Activated CD8-positive, alpha-beta T cell treated with anti-CD3 and anti-CD28 coated beads for 36 hours (primary cell): Measurements from ENCODE around the gene TACO1. TPM values are rescaled to one million over a fixed set of nuclear protein-coding genes. Genes with fewer than 3 reads are reported as not detected.

ENCODE experiments used
- ATAC-seq: fragments of 200-7000 bp; cut with Tn5 transposase; one replicate; pipeline ENCODE4 v1.10.0; 2021; ENCODE audit warnings: mild to moderate bottlenecking, moderate library complexity
- CTCF ChIA-PET: fragments of 350-600 bp; sonication (Branson Sonifier 250); formaldehyde crosslinking; loops from one replicate; lab custom pipeline; 2021; ENCODE audit warnings: antibody characterized with exemption; lab: Charles Lee
- POLR2A ChIA-PET: fragments of 350-600 bp; sonication (Branson Sonifier 250); formaldehyde crosslinking; loops from one replicate; lab custom pipeline; 2021; ENCODE audit warnings: antibody characterized with exemption; lab: Charles Lee
- DNase-seq: peaks from one replicate; pipeline ENCODE4 v3.0.0-alpha.2; 2020
- H3K27ac Mint-ChIP-seq: one replicate; pipeline ENCODE4 v1.8.0; 2021; ENCODE audit warnings: mild to moderate bottlenecking, mixed read lengths
- H3K27me3 Mint-ChIP-seq: one replicate; pipeline ENCODE4 v1.8.0; 2021; ENCODE audit warnings: mixed read lengths
- H3K36me3 Mint-ChIP-seq: one replicate; pipeline ENCODE4 v1.8.0; 2021; ENCODE audit warnings: low read depth, mixed read lengths
- H3K4me1 Mint-ChIP-seq: one replicate; pipeline ENCODE4 v1.8.0; 2021; ENCODE audit warnings: low read depth, mixed read lengths
- H3K4me3 Mint-ChIP-seq: one replicate; pipeline ENCODE4 v1.8.0; 2021; ENCODE audit warnings: mild to moderate bottlenecking, moderate library complexity, mixed read lengths
- H3K9me3 Mint-ChIP-seq: one replicate; pipeline ENCODE4 v1.8.0; 2021; ENCODE audit warnings: mixed read lengths
- CTCF ChIP-seq: fragments of 200-600 bp; IDR thresholded peaks from one replicate; pipeline ENCODE4 v1.8.0; 2022; ENCODE audit warnings: antibody characterized with exemption, mild to moderate bottlenecking
- intact Hi-C: fragments of 100-400 bp; cut with micrococcal nuclease; formaldehyde crosslinking; loops from one replicate; pipeline ENCODE4 v1.10.0; 2022
- total RNA-seq, 2 experiments: library from RNA; stranded (reverse); gene quantifications; one replicate each; pipeline ENCODE4 v1.2.3, GENCODE V29; 2021

The TACO1 gene
- total RNA-seq, 2 experiments from 2014 or later = 27.0 to 30.4 TPM

GRCh38 chr17:63634816-63635215 lies 34.1 kb downstream of the TACO1 start:
- no peak for TF ChIP-seq CTCF
- Mint-ChIP-seq H3K9me3 (no peaks in the 10 kb centered on the region), H3K27me3 (no peaks in the 10 kb centered on the region), H3K36me3 (peaks cover 12% of the 10 kb centered on the region), H3K27ac (no peak overlapping the region), H3K4me3 (no peak overlapping the region), H3K4me1 (peaks cover 22% of the 10 kb centered on the region)
- ChIA-PET POLR2A (interaction anchor here (0.9 to 1.2 kb wide), 2 partner anchors 9 to 12 kb away, joined by 3 read pairs; no protein-coding TSS in a partner anchor), CTCF (interaction anchor here (0.8 to 1.7 kb wide), 4 partner anchors 10 to 209 kb away, joined by 3 to 7 read pairs (median 4); no protein-coding TSS in a partner anchor)
- no peak for DNase-seq
- no peak for ATAC-seq
- intact Hi-C loops = no loop called here

GRCh38 chr17:63635290-63635689 lies 34.6 kb downstream of the TACO1 start:
- intact Hi-C loops = no loop called here
- POLR2A ChIA-PET = interaction anchor here (1.2 kb wide), 1 partner anchor 12 kb away, joined by 3 read pairs; no protein-coding TSS in a partner anchor
- no peak overlapping the region for H3K4me3 Mint-ChIP-seq
- no peak overlapping the region for H3K27ac Mint-ChIP-seq
- no peak for TF ChIP-seq CTCF
- H3K36me3 Mint-ChIP-seq = peaks cover 12% of the 10 kb centered on the region
- H3K9me3 Mint-ChIP-seq = no peaks in the 10 kb centered on the region
- no peak for ATAC-seq
- H3K4me1 Mint-ChIP-seq = peaks cover 21% of the 10 kb centered on the region
- CTCF ChIA-PET = interaction anchor here (0.8 to 1.7 kb wide), 4 partner anchors 11 to 209 kb away, joined by 3 to 7 read pairs (median 4); no protein-coding TSS in a partner anchor
- DNase-seq = no peak
- no peaks in the 10 kb centered on the region for H3K27me3 Mint-ChIP-seq

- Mint-ChIP-seq H3K9me3 (no peaks in the 10 kb centered on the region), H3K27me3 (no peaks in the 10 kb centered on the region), H3K27ac (no peak overlapping the region), H3K4me3 (no peak overlapping the region), H3K36me3 (peaks cover 12% of the 10 kb centered on the region), H3K4me1 (peaks cover 21% of the 10 kb centered on the region)
- DNase-seq (no peak), ATAC-seq (no peak)
- intact Hi-C loops = no loop called here
- CTCF ChIA-PET = interaction anchor here (0.9 to 1.7 kb wide), 3 partner anchors 11 to 210 kb away, joined by 3 to 7 read pairs (median 6); no protein-coding TSS in a partner anchor
- TF ChIP-seq CTCF = no peak
- POLR2A ChIA-PET = interaction anchor here (1.1 to 1.4 kb wide), 3 partner anchors 10 to 30 kb away, joined by 3 to 4 read pairs (median 3); no protein-coding TSS in a partner anchor
These were observed 35.1 kb downstream of the TACO1 start for GRCh38 chr17:63635787-63636186.

- CTCF ChIA-PET = interaction anchor here (0.8 to 3.9 kb wide), 3 partner anchors 12 to 214 kb away, joined by 3 to 16 read pairs (median 3); no protein-coding TSS in a partner anchor
- POLR2A ChIA-PET = interaction anchor here (0.8 to 1.1 kb wide), 2 partner anchors 9 to 134 kb away, joined by 3 to 4 read pairs; partner anchors contain the start of genes CCDC47 and DDX42
- ATAC-seq (no peak), DNase-seq (no peak)
- intact Hi-C loops = no loop called here
- Mint-ChIP-seq H3K4me1 (peaks cover 15% of the 10 kb centered on the region), H3K36me3 (peaks cover 11% of the 10 kb centered on the region), H3K27me3 (no peaks in the 10 kb centered on the region), H3K9me3 (no peaks in the 10 kb centered on the region), H3K4me3 (no peak overlapping the region), H3K27ac (peak overlapping the region; percentile 23)
- TF ChIP-seq CTCF = no peak
These were observed 38.4 kb downstream of the TACO1 start for GRCh38 chr17:63639125-63639524.

- Mint-ChIP-seq H3K9me3 (no peaks in the 10 kb centered on the region), H3K4me1 (peaks cover 12% of the 10 kb centered on the region), H3K27ac (no peak overlapping the region), H3K4me3 (no peak overlapping the region), H3K27me3 (no peaks in the 10 kb centered on the region), H3K36me3 (peaks cover 6% of the 10 kb centered on the region)
- ChIA-PET POLR2A (interaction anchor here (1.1 kb wide), 1 partner anchor 134 kb away, joined by 4 read pairs; the partner anchor contains the start of genes CCDC47 and DDX42), CTCF (interaction anchor here (0.9 to 3.9 kb wide), 3 partner anchors 13 to 190 kb away, joined by 3 to 16 read pairs (median 3); no protein-coding TSS in a partner anchor)
- no peak for DNase-seq
- intact Hi-C loops = no loop called here
- no peak for TF ChIP-seq CTCF
- ATAC-seq = no peak
These were observed 39.3 kb downstream of the TACO1 start for GRCh38 chr17:63640038-63640437.
